WERI-Rb-1 (cell line): ENCODE results near the gene SDK2.

Source experiments
- DNase-seq: peaks from one replicate; pipeline ENCODE4 v3.0.0-alpha.2; 2020
- H3K27ac ChIP-seq: fragments of 250-450 bp; sonication (Bioruptor Pico); 2 replicates; pipeline ENCODE4 v1.5.1; 2020; ENCODE audit warnings: mild to moderate bottlenecking, moderate library complexity
- H3K27me3 ChIP-seq: fragments of 250-450 bp; sonication (Bioruptor Pico); 2 replicates; pipeline ENCODE4 v1.5.1; 2021; ENCODE audit warnings: mild to moderate bottlenecking, low read depth, moderate library complexity; ENCODE audit not compliant: insufficient read depth, severe bottlenecking
- H3K36me3 ChIP-seq: fragments of 250-450 bp; sonication (Bioruptor Pico); 2 replicates; pipeline ENCODE4 v1.5.1; 2020; ENCODE audit warnings: mild to moderate bottlenecking, moderate library complexity
- H3K4me3 ChIP-seq: 2 replicates; pipeline ENCODE4 v1.5.1; 2011; ENCODE audit warnings: low read depth, mild to moderate bottlenecking, control low read depth, low read length
- H3K9me3 ChIP-seq: fragments of 250-450 bp; sonication (Bioruptor Pico); 2 replicates; pipeline ENCODE4 v1.5.1; 2021; ENCODE audit warnings: mild to moderate bottlenecking, moderate library complexity; ENCODE audit not compliant: severe bottlenecking
- TF ChIP-seq, protein P1 (sequence below): IDR thresholded peaks from 2 replicates; pipeline ENCODE4 v1.5.1; 2011; ENCODE audit warnings: low read depth, mild to moderate bottlenecking, control low read depth, inconsistent platforms, low read length

Gene SDK2

DNA sequence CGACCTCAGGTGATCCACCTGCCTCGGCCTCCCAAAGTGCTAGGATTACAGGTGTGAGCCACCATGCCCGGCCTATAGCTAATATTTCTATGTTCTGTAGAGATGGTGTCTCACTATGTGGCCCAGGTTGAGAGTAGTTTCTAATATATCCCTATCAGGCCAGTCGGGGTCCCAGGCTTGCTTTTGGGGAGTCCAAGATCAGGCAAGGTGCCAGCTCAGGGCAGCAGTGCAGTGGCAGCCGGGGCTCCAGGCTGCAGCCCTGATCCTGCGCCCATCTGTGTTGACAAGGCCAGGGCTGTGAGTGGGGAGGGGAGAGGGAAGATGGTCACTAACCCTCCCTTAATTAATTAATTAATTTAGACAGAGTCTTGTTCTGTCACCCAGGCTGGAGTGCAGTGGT, 254.8 kb downstream of the SDK2 start:
- H3K27me3 ChIP-seq = no peaks in the 10 kb centered on the region
- TF ChIP-seq, protein P1, sequence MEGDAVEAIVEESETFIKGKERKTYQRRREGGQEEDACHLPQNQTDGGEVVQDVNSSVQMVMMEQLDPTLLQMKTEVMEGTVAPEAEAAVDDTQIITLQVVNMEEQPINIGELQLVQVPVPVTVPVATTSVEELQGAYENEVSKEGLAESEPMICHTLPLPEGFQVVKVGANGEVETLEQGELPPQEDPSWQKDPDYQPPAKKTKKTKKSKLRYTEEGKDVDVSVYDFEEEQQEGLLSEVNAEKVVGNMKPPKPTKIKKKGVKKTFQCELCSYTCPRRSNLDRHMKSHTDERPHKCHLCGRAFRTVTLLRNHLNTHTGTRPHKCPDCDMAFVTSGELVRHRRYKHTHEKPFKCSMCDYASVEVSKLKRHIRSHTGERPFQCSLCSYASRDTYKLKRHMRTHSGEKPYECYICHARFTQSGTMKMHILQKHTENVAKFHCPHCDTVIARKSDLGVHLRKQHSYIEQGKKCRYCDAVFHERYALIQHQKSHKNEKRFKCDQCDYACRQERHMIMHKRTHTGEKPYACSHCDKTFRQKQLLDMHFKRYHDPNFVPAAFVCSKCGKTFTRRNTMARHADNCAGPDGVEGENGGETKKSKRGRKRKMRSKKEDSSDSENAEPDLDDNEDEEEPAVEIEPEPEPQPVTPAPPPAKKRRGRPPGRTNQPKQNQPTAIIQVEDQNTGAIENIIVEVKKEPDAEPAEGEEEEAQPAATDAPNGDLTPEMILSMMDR = no peak
- DNase-seq = no peak
- no peaks in the 10 kb centered on the region for H3K9me3 ChIP-seq
- H3K4me3 ChIP-seq = no peak overlapping the region
- H3K36me3 ChIP-seq = peaks cover 71% of the 10 kb centered on the region
- no peak overlapping the region for H3K27ac ChIP-seq

GRCh38 chr17:73388578-73388905, 255.7 kb downstream of the SDK2 start:
- TF ChIP-seq, protein P1 = no peak
- Histone ChIP-seq H3K36me3 (peaks cover 73% of the 10 kb centered on the region), H3K9me3 (no peaks in the 10 kb centered on the region), H3K4me3 (no peak overlapping the region), H3K27ac (no peak overlapping the region), H3K27me3 (no peaks in the 10 kb centered on the region)
- no peak for DNase-seq

GRCh38 chr17:73387746-73388577, 256.3 kb downstream of the SDK2 start:
- TF ChIP-seq, protein P1 = no peak
- H3K36me3 ChIP-seq = peaks cover 74% of the 10 kb centered on the region
- H3K27me3 ChIP-seq = no peaks in the 10 kb centered on the region
- H3K27ac ChIP-seq = no peak overlapping the region
- H3K9me3 ChIP-seq = no peaks in the 10 kb centered on the region
- no peak overlapping the region for H3K4me3 ChIP-seq
- no peak for DNase-seq

GRCh38 chr17:73386561-73386960, 257.7 kb downstream of the SDK2 start:
- Histone ChIP-seq H3K9me3 (no peaks in the 10 kb centered on the region), H3K27me3 (no peaks in the 10 kb centered on the region), H3K27ac (no peak overlapping the region), H3K4me3 (no peak overlapping the region), H3K36me3 (peaks cover 68% of the 10 kb centered on the region)
- TF ChIP-seq, protein P1 = no peak
- no peak for DNase-seq

GRCh38 chr17:73384926-73385325, 259.3 kb downstream of the SDK2 start:
- TF ChIP-seq, protein P1 = no peak
- Histone ChIP-seq H3K27me3 (no peaks in the 10 kb centered on the region), H3K27ac (no peak overlapping the region), H3K36me3 (peaks cover 57% of the 10 kb centered on the region), H3K9me3 (no peaks in the 10 kb centered on the region), H3K4me3 (no peak overlapping the region)
- DNase-seq = no peak
